Measurements from ENCODE around the gene PLEKHG2.

PLEKHG2 gene

GRCh38 chr19:39386557-39386956 is 25.9 kb upstream of the PLEKHG2 start:
- Histone ChIP-seq H2BK5ac (ENCODE audit: low read length) (no peak overlapping the region), H3K23ac (ENCODE audit: low read depth, low read length, poor library complexity) (no peak overlapping the region), H3K4me3 (ENCODE audit: low read length in 2 of 2) (no peak overlapping the region), H3K27ac (replicated peaks; ENCODE audit: low read length) (no peak overlapping the region), H3K9ac (ENCODE audit: low read depth, low read length, poor library complexity) (no peak overlapping the region), H3K14ac (ENCODE audit: low read length) (no peak overlapping the region), H2AK5ac (ENCODE audit: low read depth, low read length) (no peak overlapping the region), H2BK15ac (ENCODE audit: low read length) (no peak overlapping the region), H3K4me2 (ENCODE audit: insufficient read depth, low read length, poor library complexity, severe bottlenecking) (no peak overlapping the region), H4K8ac (ENCODE audit: low read depth, low read length) (no peak overlapping the region), H3K27me3 (ENCODE audit: control insufficient read depth in 3 of 3, insufficient read depth in 3 of 3, low read depth in 1 of 3, low read length in 3 of 3) (no peaks in the 10 kb centered on the region), H2BK120ac (ENCODE audit: low read depth, low read length) (no peak overlapping the region), H3K4ac (ENCODE audit: low read length) (no peak overlapping the region), H4K91ac (ENCODE audit: low read depth, low read length, poor library complexity) (no peak overlapping the region), H3K4me1 (ENCODE audit: control insufficient read depth in 2 of 2, insufficient read depth in 1 of 2, low read depth in 1 of 2, low read length in 2 of 2) (peaks cover 0 to 7% of the 10 kb centered on the region in 2 donors), H2AFZ (ENCODE audit: low read length) (no peak overlapping the region), H3K9me3 (replicated peaks in 1 of 2; ENCODE audit: control insufficient read depth in 2 of 2, insufficient read depth in 1 of 2, low read depth in 1 of 2, low read length in 2 of 2) (no peaks in the 10 kb centered on the region), H3K18ac (ENCODE audit: low read length) (no peak overlapping the region), H3K36me3 (replicated peaks in 1 of 2; ENCODE audit: control insufficient read depth in 2 of 2, insufficient read depth in 2 of 2, low read length in 2 of 2) (peaks cover 59 to 84% of the 10 kb centered on the region in 2 donors), H2BK12ac (ENCODE audit: low read length) (no peak overlapping the region), H3K79me1 (ENCODE audit: low read depth, low read length) (peaks cover 7% of the 10 kb centered on the region)
- WGBS, 2 donors (ENCODE audit: extremely low coverage in 2 of 2, insufficient read length in 2 of 2, insufficient replicate concordance in 1 of 2) = no CpG with 5 or more reads among the region's 7 CpGs
- no peak for DNase-seq (ENCODE audit: low spot score)

- DNase-seq (ENCODE audit: low spot score) = no peak
- Histone ChIP-seq H3K27ac (replicated peaks; ENCODE audit: low read length) (no peak overlapping the region), H3K79me1 (ENCODE audit: low read depth, low read length) (peaks cover 9% of the 10 kb centered on the region), H3K9me3 (replicated peaks in 1 of 2; ENCODE audit: control insufficient read depth in 2 of 2, insufficient read depth in 1 of 2, low read depth in 1 of 2, low read length in 2 of 2) (no peaks in the 10 kb centered on the region), H3K18ac (ENCODE audit: low read length) (no peak overlapping the region), H2AK5ac (ENCODE audit: low read depth, low read length) (no peak overlapping the region), H3K23ac (ENCODE audit: low read depth, low read length, poor library complexity) (no peak overlapping the region), H4K8ac (ENCODE audit: low read depth, low read length) (no peak overlapping the region), H3K9ac (ENCODE audit: low read depth, low read length, poor library complexity) (no peak overlapping the region), H2BK5ac (ENCODE audit: low read length) (no peak overlapping the region), H3K4ac (ENCODE audit: low read length) (no peak overlapping the region), H3K36me3 (replicated peaks in 1 of 2; ENCODE audit: control insufficient read depth in 2 of 2, insufficient read depth in 2 of 2, low read length in 2 of 2) (peaks cover 46 to 71% of the 10 kb centered on the region in 2 donors), H4K91ac (ENCODE audit: low read depth, low read length, poor library complexity) (no peak overlapping the region), H2BK120ac (ENCODE audit: low read depth, low read length) (no peak overlapping the region), H3K27me3 (ENCODE audit: control insufficient read depth in 3 of 3, insufficient read depth in 3 of 3, low read depth in 1 of 3, low read length in 3 of 3) (no peaks in the 10 kb centered on the region), H3K4me2 (ENCODE audit: insufficient read depth, low read length, poor library complexity, severe bottlenecking) (no peak overlapping the region), H2BK12ac (ENCODE audit: low read length) (no peak overlapping the region), H3K14ac (ENCODE audit: low read length) (no peak overlapping the region), H3K4me1 (ENCODE audit: control insufficient read depth in 2 of 2, insufficient read depth in 1 of 2, low read depth in 1 of 2, low read length in 2 of 2) (peaks cover 5 to 11% of the 10 kb centered on the region in 2 donors), H3K4me3 (ENCODE audit: low read length in 2 of 2) (no peak overlapping the region), H2AFZ (ENCODE audit: low read length) (no peak overlapping the region), H2BK15ac (ENCODE audit: low read length) (no peak overlapping the region)
- no CpG with 5 or more reads among the region's 5 CpGs for WGBS, 2 donors (ENCODE audit: extremely low coverage in 2 of 2, insufficient read length in 2 of 2, insufficient replicate concordance in 1 of 2)
Measured at GRCh38 chr19:39388657-39389056, 23.8 kb upstream of the PLEKHG2 start.

- peak overlapping the region; percentile 9 for H3K9ac ChIP-seq (ENCODE audit: low read depth, low read length, poor library complexity)
- no peak overlapping the region for H3K23ac ChIP-seq (ENCODE audit: low read depth, low read length, poor library complexity)
- H3K4me1 ChIP-seq (ENCODE audit: control insufficient read depth in 2 of 2, insufficient read depth in 1 of 2, low read depth in 1 of 2, low read length in 2 of 2) = peaks cover 5 to 11% of the 10 kb centered on the region in 2 donors
- H3K4me3 ChIP-seq (ENCODE audit: low read length in 2 of 2) = peak overlapping the region; percentile 68 to 95
- H2AFZ ChIP-seq (ENCODE audit: low read length) = peak overlapping the region; percentile 87
- H2BK120ac ChIP-seq (ENCODE audit: low read depth, low read length) = no peak overlapping the region
- no peak overlapping the region for H3K18ac ChIP-seq (ENCODE audit: low read length)
- no peak overlapping the region for H2BK5ac ChIP-seq (ENCODE audit: low read length)
- H2AK5ac ChIP-seq (ENCODE audit: low read depth, low read length) = peak overlapping the region; percentile 14
- no peak overlapping the region for H2BK15ac ChIP-seq (ENCODE audit: low read length)
- peak overlapping the region; percentile 99 for H3K27ac ChIP-seq (replicated peaks; ENCODE audit: low read length)
- H3K79me1 ChIP-seq (ENCODE audit: low read depth, low read length) = peaks cover 11% of the 10 kb centered on the region
- H3K4ac ChIP-seq (ENCODE audit: low read length) = no peak overlapping the region
- H2BK12ac ChIP-seq (ENCODE audit: low read length) = no peak overlapping the region
- DNase-seq (ENCODE audit: low spot score) = no peak
- no peak overlapping the region for H4K91ac ChIP-seq (ENCODE audit: low read depth, low read length, poor library complexity)
- no CpG with 5 or more reads among the region's 13 CpGs for WGBS, 2 donors (ENCODE audit: extremely low coverage in 2 of 2, insufficient read length in 2 of 2, insufficient replicate concordance in 1 of 2)
- no peaks in the 10 kb centered on the region for H3K9me3 ChIP-seq (replicated peaks in 1 of 2; ENCODE audit: control insufficient read depth in 2 of 2, insufficient read depth in 1 of 2, low read depth in 1 of 2, low read length in 2 of 2)
- H3K36me3 ChIP-seq (replicated peaks in 1 of 2; ENCODE audit: control insufficient read depth in 2 of 2, insufficient read depth in 2 of 2, low read length in 2 of 2) = peaks cover 45 to 66% of the 10 kb centered on the region in 2 donors
- peak overlapping the region; percentile 90 for H3K4me2 ChIP-seq (ENCODE audit: insufficient read depth, low read length, poor library complexity, severe bottlenecking)
- no peak overlapping the region for H4K8ac ChIP-seq (ENCODE audit: low read depth, low read length)
- H3K27me3 ChIP-seq (ENCODE audit: control insufficient read depth in 3 of 3, insufficient read depth in 3 of 3, low read depth in 1 of 3, low read length in 3 of 3) = no peaks in the 10 kb centered on the region
- no peak overlapping the region for H3K14ac ChIP-seq (ENCODE audit: low read length)
Measured at GRCh38 chr19:39389631-39390414, 22.6 kb upstream of the PLEKHG2 start.

- Histone ChIP-seq H2BK120ac (ENCODE audit: low read depth, low read length) (no peak overlapping the region), H3K4ac (ENCODE audit: low read length) (peak overlapping the region; percentile 53), H3K36me3 (replicated peaks in 1 of 2; ENCODE audit: control insufficient read depth in 2 of 2, insufficient read depth in 2 of 2, low read length in 2 of 2) (peaks cover 42 to 66% of the 10 kb centered on the region in 2 donors), H2AK5ac (ENCODE audit: low read depth, low read length) (peak overlapping the region; percentile 42), H2BK5ac (ENCODE audit: low read length) (peak overlapping the region; percentile 95), H3K4me2 (ENCODE audit: insufficient read depth, low read length, poor library complexity, severe bottlenecking) (peak overlapping the region; percentile 90), H3K4me3 (ENCODE audit: low read length in 2 of 2) (peak overlapping the region; percentile 68 to 95), H3K23ac (ENCODE audit: low read depth, low read length, poor library complexity) (peak overlapping the region; percentile 87), H3K9me3 (replicated peaks in 1 of 2; ENCODE audit: control insufficient read depth in 2 of 2, insufficient read depth in 1 of 2, low read depth in 1 of 2, low read length in 2 of 2) (no peaks in the 10 kb centered on the region), H3K4me1 (ENCODE audit: control insufficient read depth in 2 of 2, insufficient read depth in 1 of 2, low read depth in 1 of 2, low read length in 2 of 2) (peaks cover 5 to 11% of the 10 kb centered on the region in 2 donors), H3K9ac (ENCODE audit: low read depth, low read length, poor library complexity) (peak overlapping the region; percentile 98), H4K8ac (ENCODE audit: low read depth, low read length) (no peak overlapping the region), H4K91ac (ENCODE audit: low read depth, low read length, poor library complexity) (no peak overlapping the region), H3K27ac (replicated peaks; ENCODE audit: low read length) (peak overlapping the region; percentile 99), H3K14ac (ENCODE audit: low read length) (peak overlapping the region; percentile 92), H2AFZ (ENCODE audit: low read length) (peak overlapping the region; percentile 87), H2BK15ac (ENCODE audit: low read length) (no peak overlapping the region), H3K18ac (ENCODE audit: low read length) (peak overlapping the region; percentile 96), H2BK12ac (ENCODE audit: low read length) (no peak overlapping the region), H3K27me3 (ENCODE audit: control insufficient read depth in 3 of 3, insufficient read depth in 3 of 3, low read depth in 1 of 3, low read length in 3 of 3) (no peaks in the 10 kb centered on the region), H3K79me1 (ENCODE audit: low read depth, low read length) (peaks cover 11% of the 10 kb centered on the region)
- DNase-seq (ENCODE audit: low spot score) = no peak
- WGBS, 2 donors (ENCODE audit: extremely low coverage in 2 of 2, insufficient read length in 2 of 2, insufficient replicate concordance in 1 of 2) = no CpG with 5 or more reads among the region's 10 CpGs
Measured at GRCh38 chr19:39390451-39390750, 22.1 kb upstream of the PLEKHG2 start.

All from neuronal stem cell (in vitro differentiated cells).